DMS53 treated with DMSO at 0.1 percent for 48 hours (cell line): Measurements from ENCODE around the gene GNG7.

ENCODE experiments used
- DNase-seq: peaks from one replicate; lab custom pipeline; 2025; ENCODE audit not compliant: unreplicated experiment; lab: John Stamatoyannopoulos, UW

Gene GNG7

DNA sequence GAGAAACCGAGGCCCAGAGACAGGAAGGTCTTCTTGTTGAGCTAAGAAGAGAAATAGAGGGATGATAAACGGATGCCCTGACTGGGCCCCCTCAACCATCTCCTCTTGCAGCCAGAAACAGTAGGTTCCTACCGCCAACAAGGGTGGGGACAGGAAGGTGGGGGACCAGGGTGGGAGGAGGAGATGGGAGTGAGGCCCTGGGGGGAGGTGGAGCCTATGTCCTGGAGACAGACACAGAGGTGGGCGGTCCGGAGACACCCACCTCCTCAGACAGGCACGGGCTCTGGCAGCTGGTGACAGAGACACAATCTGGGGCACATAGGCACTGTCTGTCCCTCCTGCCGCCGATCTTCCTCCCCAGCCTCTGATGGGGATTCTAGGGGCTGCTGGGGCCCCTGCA is 209.6 kb downstream of the GNG7 start:
- DNase-seq = no peak

DNA sequence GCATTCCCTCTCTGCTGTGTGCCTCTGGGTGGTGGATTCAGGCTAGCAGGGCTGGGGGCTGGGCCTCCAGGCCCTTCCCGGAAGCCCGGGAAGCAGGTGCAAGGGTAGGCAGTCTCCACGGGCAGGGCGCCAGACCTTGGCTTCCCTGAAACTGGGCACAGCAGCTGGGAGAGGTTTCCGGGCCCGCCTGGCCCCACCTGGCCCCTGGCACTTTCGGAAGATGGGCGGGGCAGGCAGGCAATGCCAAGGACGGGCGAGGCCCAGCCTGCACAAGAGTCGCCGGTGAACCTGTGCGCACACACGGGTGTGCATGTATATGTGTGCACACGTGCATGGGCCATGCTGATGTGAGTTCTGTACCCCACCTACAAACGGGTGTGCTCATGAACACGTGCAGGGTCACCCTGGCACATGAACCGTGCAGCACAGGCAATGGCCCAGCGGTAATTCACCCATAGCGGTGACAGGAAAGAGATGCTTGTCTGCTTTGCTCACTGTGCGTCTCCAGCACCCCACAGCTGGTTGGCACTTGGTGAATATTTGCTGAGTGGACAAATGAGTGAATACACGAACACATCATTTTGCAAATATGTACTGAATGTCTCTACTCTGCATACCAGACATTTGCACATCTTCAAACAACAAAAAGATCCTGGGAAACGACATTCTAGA is 211.2 kb downstream of the GNG7 start:
- DNase-seq = peak; percentile 44

DNA sequence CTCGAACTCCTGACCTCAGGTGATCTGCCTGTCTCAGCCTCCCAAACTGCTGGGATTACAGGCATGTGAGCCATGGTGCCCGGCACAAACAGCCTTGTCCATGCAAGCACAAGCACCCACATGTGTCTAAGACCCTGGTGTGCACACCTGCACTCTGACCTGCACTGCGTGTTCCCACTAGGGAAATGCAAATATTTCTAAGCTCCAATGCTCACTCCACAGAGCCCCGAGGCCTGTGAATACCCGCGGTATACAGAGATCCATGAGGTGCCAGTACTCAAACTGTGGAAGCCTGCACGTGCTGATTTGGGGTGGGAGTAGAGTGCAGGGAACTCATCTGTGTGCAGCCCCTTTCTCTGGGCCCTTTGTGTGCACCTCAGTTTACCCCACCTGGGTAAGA is 211.8 kb downstream of the GNG7 start:
- no peak for DNase-seq

DNA sequence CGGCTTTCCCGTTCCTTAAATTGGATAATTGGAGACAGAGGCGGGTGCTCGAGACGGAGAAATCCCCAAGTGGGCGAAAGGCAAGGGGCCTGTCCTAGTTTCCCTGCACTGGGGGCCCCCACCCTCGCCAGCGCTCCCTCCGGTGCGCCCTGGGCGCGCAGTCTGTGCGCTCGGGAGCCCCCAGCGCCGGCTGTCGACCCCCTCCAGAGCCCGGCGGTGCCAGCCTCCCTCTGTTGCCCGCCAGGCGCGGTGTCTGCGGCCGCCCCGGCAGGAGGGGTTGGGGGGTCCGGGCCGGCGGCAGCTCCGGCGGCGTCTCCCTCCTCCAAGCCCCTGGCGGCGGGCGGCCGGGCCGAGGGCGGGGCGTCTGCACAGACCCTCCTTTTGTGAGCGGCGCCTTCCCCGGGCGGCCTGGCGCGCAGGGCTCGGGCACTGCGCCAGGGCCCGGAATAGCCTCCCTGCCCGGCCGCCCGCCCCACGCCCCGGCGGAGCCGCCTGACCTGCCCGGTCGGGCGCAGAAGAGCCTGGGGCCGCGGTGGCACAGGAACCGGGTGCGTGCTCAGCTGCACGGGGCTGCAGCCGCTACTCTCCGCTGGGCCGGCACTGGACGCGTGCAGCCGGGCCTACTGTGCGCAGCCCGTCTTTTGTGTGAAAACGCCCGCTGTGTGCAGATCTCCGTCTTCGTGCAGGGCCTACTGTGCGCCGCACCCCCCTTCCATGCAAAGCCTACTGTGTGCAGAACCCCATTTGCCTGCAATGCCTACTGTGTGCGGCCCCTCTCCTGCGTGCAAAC is 213.4 kb downstream of the GNG7 start:
- DNase-seq = peak; percentile 35

DNA sequence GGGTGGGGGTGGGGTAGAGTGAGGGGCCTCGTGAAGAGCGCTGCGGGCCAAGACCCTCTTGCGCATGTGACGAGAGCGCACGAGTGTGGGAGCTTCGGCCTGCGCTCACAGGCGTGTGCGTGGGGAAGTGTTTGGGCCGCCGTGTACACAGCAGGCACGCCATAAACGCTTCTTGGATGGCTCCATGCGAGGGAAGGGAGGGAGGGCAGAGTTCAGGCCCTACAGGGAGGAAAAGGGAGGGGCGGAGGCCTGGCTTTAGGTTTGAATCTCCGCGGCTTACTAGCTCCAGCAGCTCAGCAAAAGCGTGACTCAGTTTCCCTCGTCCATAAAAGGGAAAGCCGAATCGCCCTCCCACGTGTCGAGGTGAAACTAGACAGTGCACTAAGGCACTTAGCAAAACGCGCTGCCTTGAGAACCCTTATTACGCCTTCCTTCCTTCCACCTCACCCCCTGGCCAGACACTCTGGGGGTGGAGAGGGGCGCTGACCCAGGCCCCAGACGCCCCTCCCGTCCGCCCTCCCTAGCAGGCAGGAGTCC is 214.0 kb downstream of the GNG7 start:
- DNase-seq = no peak

DNA sequence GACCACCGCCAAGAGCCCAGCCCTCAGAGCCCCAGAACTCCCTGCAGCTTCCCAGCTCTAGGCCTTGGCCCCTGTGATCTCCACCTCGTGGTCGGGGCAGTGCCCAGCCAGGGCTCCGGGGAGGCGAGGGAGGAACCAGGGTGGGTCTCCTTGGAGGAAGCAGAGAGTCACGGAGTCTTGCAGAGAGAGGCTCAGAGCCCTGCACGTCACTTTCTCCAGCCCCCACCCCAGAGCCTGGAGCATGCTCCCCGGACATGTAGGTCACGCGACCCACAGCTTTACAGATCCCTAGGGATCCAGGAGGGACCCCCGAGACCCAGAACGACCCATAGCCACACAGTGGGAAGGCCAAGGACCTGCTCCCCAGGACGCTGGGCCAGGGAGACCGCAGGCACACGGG is 214.7 kb downstream of the GNG7 start:
- DNase-seq = no peak

DNA sequence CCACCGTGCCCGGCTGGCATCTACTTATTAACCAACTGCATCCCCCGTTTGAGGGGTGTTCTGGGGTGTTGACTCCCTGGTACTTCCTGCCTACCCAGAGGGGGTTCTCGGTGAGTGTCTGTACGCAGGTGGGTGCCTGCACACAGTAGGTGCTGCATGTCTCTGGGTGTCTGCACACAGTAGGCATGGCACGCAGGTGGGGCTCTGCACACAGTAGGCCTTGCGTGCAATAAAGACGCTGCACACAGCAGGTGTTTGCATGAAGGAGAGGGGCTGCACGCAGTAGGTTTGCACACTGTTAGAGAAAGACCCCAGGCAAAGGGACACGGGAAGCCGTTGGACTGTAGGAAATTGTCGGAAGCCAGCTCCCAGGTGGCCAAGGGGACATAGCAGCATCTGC is 215.4 kb downstream of the GNG7 start:
- DNase-seq = no peak

DNA sequence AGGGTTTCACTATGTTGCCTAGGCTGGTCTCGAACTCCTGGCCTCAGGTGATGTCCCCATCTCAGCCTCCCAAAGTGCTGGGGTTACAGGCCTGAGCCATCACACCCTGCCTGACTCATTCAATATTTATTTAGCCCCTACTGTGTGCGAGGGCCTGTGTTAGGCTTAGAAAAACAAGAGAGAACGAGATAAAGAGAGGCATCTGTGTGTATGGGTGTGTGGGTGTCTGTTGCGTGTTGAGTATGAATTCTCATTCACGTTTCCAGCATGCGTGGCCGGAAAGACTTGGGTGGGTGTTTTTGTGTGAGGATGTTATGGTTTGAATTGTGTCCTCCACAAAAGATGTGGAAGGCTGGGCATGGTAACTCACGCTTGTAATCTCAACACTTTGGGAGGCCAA is 217.1 kb downstream of the GNG7 start:
- DNase-seq = no peak

DNA sequence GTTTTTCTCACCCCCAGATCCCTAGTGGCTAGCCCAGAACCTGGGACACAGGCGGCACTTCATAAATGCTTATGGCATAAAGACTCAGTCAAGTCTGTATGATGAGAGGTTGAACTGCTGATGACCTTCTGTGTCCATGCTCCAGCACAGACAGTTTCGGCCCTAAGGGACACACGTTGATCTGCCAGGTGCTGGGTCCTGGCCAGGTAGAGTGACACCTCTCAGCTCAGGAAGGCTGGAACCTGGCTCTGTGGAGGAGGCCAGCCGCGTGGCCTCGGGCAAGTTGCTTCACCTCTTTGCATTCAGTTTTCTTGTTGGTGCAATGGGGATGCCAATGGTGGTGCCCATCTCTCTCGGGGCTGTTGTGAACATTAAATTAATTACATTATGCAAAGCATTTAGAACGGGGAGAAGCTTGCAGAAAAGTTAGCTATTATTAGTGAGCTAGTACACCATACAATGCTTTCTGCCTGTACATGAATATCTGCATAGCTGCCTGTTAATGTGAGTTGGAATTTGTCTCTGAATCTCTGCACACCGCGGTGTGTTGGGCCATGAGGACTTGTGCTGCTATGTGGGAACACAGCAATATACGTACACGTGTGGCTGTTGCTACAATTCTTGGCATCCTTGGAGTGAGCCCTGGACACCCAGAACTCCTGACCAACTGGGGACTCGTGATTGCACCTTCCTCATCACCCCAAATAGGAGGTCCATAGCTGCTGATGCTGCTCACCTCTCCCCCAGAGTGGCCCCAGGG is 218.1 kb downstream of the GNG7 start:
- no peak for DNase-seq

DNA sequence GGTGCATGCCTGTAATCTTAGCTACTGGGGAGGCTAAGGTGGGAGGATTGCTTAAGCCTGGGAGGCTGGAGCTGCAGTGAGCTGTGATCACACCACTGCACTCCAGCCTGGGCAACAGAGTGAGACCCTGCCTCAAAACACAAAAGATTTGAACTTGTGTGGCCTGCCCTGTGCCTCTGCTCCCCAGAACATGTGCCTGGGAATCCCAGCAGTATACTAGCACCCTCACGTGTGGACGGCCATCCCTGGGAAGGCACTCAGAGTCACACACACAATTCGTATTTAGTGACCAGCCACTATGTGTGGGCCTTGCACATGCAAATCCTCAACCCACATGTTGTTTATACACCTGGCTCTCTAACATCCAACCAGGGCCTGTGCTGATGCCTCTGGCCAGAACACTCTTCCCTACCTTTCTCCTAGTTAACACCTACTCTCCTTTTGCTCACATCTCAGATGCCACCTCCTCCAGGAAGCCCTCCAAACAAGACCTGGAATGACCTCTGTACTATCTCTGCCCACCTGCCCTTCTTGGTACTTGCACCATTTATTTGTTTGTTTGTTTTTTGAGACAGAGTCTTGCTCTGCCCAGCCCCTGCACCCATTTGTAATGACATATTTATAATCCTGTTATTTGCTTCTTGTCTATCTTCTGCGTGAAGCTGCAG is 218.9 kb downstream of the GNG7 start:
- DNase-seq = no peak

DNA sequence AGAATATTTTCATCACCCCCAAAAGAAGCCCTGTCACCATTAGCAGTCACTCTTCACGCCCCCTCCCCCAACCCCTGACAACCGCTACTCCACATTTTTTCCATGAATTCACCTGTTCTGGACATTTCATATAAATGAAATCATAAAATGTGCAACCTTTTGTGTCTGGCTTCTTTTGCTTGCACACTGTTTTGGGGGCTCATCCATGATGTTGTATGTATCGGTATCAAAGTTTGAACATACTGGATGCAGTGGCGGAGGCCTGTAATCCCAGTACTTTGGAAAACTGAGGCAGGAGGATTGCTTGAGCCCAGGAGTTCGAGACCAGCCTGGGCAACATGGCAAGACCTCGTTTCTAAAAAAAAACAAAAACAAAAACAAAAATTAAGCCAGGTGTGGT is 219.4 kb downstream of the GNG7 start:
- DNase-seq = no peak

DNA sequence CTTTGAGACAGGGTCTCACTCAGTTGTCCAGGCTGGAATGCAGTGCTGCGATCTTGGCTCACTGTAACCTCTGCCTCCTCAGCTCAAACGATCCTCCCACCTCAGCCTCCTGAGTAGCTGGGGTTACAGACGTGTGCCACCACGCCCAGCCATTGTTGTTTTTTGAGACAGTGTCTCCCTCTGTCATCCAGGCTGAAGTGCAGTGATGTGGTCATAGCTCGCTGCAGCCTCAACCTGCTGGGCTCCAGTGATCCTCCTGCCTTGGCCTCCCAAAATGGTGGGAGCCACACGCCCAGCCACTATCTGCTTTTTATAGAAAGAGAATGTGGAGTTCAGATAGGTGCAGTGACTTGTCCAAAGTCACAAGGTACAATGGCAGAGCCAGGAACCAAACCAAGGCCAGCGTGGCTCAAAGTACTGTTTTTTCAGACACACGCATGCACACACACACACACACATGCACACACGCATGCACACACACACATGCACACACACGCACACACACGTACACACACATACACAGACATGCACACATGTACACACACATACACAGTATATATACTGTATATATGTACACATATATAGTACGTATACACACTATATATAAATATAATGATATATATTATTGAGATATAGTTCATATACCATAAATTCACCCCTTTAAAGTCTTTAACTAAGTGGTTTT is 220.0 kb downstream of the GNG7 start:
- DNase-seq = no peak

DNA sequence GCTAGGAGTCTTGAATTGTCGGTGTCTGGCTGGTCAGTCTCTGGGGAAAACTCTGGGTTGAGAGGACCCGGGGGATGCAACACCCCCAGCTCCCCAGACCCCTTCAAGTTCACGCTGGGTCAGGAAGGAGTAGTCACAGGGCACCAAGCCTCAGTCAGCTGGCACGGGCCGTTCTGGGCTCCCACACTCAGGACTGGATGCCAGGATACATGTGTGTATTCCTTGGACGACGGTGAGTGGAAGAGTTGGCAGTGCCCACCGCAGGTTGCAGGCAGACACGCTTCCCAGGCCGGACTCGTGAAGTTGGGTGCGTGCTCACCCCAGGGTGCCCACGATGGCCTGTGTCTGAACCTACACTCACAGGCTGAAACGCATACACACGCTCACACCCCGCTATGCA is 221.0 kb downstream of the GNG7 start:
- DNase-seq = no peak

DNA sequence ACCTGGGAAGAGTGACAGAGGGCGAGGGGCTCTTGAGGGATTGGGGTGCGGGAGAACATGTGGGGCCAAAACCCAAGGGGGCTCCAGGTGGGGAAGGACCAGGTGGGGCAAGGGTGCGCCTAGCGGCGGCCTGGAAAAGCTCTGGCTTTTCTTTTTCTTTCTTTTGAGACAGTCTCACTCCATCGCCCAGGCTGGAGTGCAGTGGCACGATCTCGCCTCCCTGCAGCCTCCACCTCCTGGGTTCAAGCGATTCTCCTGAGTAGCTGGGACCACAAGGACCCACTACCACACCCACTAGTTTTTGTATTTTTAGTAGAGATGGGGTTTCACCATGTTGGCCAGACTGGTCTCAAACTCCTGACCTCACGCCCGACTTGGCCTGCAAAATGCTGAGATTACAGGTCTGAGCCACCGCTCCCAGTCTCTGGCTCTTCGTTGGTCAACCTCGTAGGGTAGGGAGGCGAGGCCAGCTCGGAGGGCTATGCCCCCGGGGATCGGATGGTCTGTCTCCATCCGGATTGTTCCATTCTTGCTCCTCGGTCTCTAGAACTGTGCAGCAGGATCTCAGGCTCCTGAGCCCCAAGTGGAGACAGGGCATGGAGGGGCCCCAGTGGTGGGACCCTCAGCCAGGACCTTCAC is 222.8 kb downstream of the GNG7 start:
- no peak for DNase-seq

DNA sequence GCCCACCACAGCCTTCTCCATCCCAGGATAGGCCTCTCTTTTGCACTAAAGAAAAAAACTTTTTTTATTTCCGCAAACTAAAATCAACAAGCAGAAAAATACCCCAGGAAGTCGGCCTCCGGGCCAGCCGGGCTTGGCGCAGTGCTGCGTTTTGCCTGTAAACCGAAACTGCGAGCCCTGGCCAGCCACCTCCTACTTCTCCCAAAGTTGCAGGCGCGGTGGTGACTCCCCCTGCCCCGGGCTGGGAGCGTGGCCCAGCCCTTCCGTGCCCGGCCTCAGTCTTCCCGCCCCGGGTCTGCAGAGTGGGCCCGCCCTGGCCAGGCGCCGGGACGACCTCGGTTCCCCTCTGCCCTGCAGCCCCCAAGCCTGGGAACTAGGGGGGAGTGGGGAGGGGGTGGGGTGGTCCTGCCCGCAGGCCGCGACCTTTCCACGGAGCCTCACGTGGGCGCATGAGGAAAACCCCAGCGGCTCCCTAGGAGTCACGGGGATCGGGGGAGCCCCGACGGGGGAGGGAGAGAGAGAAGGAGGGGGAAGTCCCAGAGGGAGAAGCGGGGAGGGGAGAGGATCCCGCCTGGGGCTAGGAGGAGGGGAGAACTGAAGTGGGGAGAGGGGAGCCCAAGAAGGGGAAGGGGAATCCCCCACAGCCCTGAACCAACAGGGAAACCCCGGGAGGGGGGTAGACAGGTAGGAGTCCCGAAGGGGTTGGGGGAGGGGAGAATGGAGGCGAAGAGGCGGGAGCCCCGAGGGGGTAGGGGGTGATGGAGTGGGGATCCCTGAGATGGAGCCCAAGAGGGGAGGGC is 223.5 kb downstream of the GNG7 start:
- no peak for DNase-seq

DNA sequence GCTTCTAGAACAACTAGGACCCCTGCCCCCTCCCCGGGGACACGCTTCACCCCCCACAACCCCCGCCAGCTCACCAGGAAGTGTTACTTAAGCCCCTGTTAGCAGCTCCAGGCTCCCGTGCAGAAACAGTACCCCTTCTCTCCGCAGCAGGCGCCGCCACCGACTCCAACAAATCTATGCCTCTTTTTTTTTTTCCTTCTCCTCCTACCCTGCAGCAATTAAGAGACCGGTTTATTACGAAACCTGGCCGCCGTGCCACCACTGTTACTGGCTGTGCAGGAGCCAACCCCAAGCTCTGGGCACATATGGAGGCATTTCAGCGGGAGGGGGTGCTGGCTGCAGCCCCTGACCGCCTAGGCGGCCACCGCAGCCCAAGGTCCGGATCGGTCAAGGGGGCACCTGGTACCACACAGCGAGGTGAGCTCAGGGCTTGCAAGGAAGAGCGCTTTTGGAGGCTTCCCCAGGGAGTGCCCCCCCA is 224.2 kb downstream of the GNG7 start:
- DNase-seq = peak; percentile 19

DNA sequence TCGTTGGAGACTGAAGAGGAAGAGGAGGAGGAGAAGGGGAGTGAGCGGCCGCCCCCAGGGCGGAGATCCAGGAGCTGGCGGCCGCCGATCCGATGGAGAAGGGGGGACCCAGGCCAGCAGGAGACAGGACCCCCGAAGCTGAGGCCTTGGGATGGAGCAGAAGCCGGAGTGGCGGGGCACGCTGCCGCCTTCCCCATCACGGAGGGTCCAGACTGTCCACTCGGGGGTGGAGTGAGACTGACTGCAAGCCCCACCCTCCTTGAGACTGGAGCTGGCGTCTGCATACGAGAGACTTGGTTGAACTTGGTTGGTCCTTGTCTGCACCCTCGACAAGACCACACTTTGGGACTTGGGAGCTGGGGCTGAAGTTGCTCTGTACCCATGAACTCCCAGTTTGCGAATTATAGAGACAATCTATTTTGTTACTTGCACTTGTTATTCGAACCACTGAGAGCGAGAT is 224.7 kb downstream of the GNG7 start:
- no peak for DNase-seq

DNA sequence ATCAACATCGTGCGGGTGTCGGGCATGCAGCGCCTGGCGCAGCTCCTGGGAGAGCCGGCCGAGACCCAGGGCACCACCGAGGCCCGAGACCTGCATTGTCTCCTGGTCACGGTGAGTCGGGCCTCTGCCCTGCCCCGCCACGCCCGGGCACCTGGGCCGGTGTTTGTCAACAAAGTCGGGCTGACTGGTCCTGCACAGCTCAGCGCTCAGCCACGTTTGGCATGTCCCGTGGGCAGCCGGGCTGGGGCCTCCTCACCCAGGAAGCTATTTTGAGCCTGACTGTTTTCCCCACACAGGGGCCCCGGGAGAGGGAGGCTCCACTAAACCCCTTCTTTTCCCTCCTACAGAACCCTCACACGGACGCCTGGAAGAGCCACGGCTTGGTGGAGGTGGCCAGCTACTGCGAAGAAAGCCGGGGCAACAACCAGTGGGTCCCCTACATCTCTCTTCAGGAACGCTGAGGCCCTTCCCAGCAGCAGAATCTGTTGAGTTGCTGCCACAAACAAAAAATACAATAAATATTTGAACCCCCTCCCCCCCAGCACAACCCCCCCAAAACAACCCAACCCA is 225.3 kb downstream of the GNG7 start:
- DNase-seq = no peak
